ENCODE measurements around the gene RABGAP1L. TPM values are rescaled to one million over a fixed set of nuclear protein-coding genes. Genes with fewer than 3 reads are reported as not detected.

RABGAP1L gene
- polyA plus RNA-seq, 3 donors = 35.2 to 75.3 (median 63.3) TPM

DNA sequence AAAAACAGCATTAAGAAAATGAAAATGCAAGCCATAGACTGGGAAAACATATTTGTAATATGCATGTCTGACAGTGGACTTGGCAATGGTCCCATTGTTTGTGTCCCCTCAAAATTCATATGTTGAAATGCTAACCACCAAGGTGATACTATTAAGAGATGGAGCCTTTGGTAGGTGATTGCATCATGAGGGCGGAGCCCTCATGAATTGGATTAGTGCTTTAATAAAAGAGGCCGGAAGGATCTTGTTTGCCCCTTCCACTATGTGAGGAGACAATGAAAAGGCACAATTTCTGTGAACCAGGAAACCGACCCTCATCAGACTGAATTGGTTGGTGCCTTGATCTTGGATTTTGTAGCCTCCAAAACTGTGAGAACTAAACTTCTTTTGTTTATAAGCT is 520.8 kb downstream of the RABGAP1L start:
- Histone ChIP-seq H3K27ac (ENCODE audit: low read depth in 1 of 2, low read length in 2 of 2) (no peak overlapping the region), H3K79me2 (ENCODE audit: insufficient read depth, low read length) (no peaks in the 10 kb centered on the region), H3K27me3 (ENCODE audit: control insufficient read depth in 2 of 2, insufficient read depth in 2 of 2, low read length in 2 of 2) (no peaks in the 10 kb centered on the region), H3K4me1 (ENCODE audit: control insufficient read depth in 1 of 2, insufficient read depth in 2 of 2, low read length in 2 of 2) (no peaks in the 10 kb centered on the region), H3K36me3 (replicated peaks in 1 of 2; ENCODE audit: control insufficient read depth in 1 of 2, insufficient read depth in 2 of 2, low read length in 2 of 2) (no peaks in the 10 kb centered on the region), H4K20me1 (ENCODE audit: insufficient read depth, low read length) (no peaks in the 10 kb centered on the region), H3K4me2 (replicated peaks; ENCODE audit: extremely low read depth, low read length, poor library complexity, severe bottlenecking) (no peak overlapping the region), H3K9me3 (replicated peaks in 1 of 2; ENCODE audit: control insufficient read depth in 1 of 2, insufficient read depth in 1 of 2, low read length in 2 of 2) (no peaks in the 10 kb centered on the region), H2AFZ (ENCODE audit: insufficient read depth, low read depth, low read length, poor library complexity, severe bottlenecking) (no peak overlapping the region), H3K4me3 (replicated peaks in 1 of 3; ENCODE audit: low read depth in 2 of 3, low read length in 3 of 3) (no peak overlapping the region), H3K9ac (ENCODE audit: insufficient read depth, low read length, poor library complexity, severe bottlenecking) (no peak overlapping the region)
- Mint-ChIP-seq H3K4me3 (no peak overlapping the region), H3K9me3 (peaks cover 0 to 4% (median 0%) of the 10 kb centered on the region in 7 donors), H3K36me3 (peaks cover 0 to 5% of the 10 kb centered on the region in 2 donors), H3K4me1 (no peaks in the 10 kb centered on the region), H3K27ac (no peak overlapping the region), H3K27me3 (ENCODE audit: low read depth in 3 of 3) (no peaks in the 10 kb centered on the region)
- intact Hi-C loops (cut with micrococcal nuclease) = no loop called here
- WGBS (ENCODE audit: insufficient coverage) = 94% methylated on average over 2 of the region's 3 CpGs
- TF ChIP-seq, protein P1, sequence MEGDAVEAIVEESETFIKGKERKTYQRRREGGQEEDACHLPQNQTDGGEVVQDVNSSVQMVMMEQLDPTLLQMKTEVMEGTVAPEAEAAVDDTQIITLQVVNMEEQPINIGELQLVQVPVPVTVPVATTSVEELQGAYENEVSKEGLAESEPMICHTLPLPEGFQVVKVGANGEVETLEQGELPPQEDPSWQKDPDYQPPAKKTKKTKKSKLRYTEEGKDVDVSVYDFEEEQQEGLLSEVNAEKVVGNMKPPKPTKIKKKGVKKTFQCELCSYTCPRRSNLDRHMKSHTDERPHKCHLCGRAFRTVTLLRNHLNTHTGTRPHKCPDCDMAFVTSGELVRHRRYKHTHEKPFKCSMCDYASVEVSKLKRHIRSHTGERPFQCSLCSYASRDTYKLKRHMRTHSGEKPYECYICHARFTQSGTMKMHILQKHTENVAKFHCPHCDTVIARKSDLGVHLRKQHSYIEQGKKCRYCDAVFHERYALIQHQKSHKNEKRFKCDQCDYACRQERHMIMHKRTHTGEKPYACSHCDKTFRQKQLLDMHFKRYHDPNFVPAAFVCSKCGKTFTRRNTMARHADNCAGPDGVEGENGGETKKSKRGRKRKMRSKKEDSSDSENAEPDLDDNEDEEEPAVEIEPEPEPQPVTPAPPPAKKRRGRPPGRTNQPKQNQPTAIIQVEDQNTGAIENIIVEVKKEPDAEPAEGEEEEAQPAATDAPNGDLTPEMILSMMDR (IDR thresholded peaks at IDR 0.05) = no peak
- no peak for DNase-seq

DNA sequence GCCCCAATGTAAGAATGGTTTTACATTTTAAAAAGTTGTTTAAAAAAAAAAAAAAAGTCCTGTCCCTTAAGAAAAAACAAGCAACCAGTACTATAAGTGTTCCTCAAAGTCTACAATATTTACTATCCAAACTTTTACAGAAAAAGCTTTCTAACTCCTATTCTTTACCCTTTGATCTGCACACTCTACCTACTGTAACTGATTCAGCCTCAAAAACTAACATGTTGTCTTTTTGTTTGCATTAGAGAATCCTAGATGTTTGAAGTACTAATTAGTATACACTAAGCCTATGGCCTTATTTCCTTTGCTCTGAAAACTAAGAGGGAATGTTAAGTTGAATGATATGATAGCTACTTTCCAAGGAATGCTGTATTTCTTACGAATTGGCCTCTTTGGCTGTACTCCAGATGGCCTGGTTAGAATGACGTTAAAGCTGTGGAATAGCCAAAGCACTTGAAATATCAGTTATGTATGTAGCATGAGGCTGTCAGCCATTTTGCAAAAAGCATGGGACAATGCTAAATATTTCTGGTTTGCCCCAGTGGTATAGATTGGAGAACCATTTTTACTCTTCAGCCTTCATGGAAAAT is 523.2 kb downstream of the RABGAP1L start:
- Histone ChIP-seq H4K20me1 (ENCODE audit: insufficient read depth, low read length) (no peaks in the 10 kb centered on the region), H3K79me2 (ENCODE audit: insufficient read depth, low read length) (no peaks in the 10 kb centered on the region), H3K9ac (ENCODE audit: insufficient read depth, low read length, poor library complexity, severe bottlenecking) (no peak overlapping the region), H3K4me2 (replicated peaks; ENCODE audit: extremely low read depth, low read length, poor library complexity, severe bottlenecking) (no peak overlapping the region), H3K9me3 (replicated peaks in 1 of 2; ENCODE audit: control insufficient read depth in 1 of 2, insufficient read depth in 1 of 2, low read length in 2 of 2) (no peaks in the 10 kb centered on the region), H3K27ac (ENCODE audit: low read depth in 1 of 2, low read length in 2 of 2) (no peak overlapping the region), H2AFZ (ENCODE audit: insufficient read depth, low read depth, low read length, poor library complexity, severe bottlenecking) (no peak overlapping the region), H3K4me1 (ENCODE audit: control insufficient read depth in 1 of 2, insufficient read depth in 2 of 2, low read length in 2 of 2) (no peaks in the 10 kb centered on the region), H3K36me3 (replicated peaks in 1 of 2; ENCODE audit: control insufficient read depth in 1 of 2, insufficient read depth in 2 of 2, low read length in 2 of 2) (no peaks in the 10 kb centered on the region), H3K4me3 (replicated peaks in 1 of 3; ENCODE audit: low read depth in 2 of 3, low read length in 3 of 3) (no peak overlapping the region), H3K27me3 (ENCODE audit: control insufficient read depth in 2 of 2, insufficient read depth in 2 of 2, low read length in 2 of 2) (no peaks in the 10 kb centered on the region)
- Mint-ChIP-seq H3K27me3 (ENCODE audit: low read depth in 3 of 3) (no peaks in the 10 kb centered on the region), H3K4me1 (no peaks in the 10 kb centered on the region), H3K9me3 (peaks cover 0 to 4% (median 0%) of the 10 kb centered on the region in 7 donors), H3K27ac (no peak overlapping the region), H3K36me3 (peaks cover 5 to 9% of the 10 kb centered on the region in 2 donors), H3K4me3 (no peak overlapping the region)
- intact Hi-C loops (cut with micrococcal nuclease) = no loop called here
- DNase-seq = no peak
- TF ChIP-seq, protein P1 (IDR thresholded peaks at IDR 0.05) = no peak
- 100% methylated on average over 2 of the region's 2 CpGs for WGBS (ENCODE audit: insufficient coverage)

Data from CD14-positive monocyte (primary cell).